Subcutaneous preadipocyte (primary cell): ENCODE data around the gene ZAR1. TPM values are rescaled to one million over a fixed set of nuclear protein-coding genes. Genes with fewer than 3 reads are reported as not detected.

Experiments used
- total RNA-seq: library from RNA; depleted of rRNA; stranded (reverse); fragments of >200 nt; gene quantifications from 2 replicates; pipeline ENCODE4 v1.2.3, GENCODE V29; 2012

The ZAR1 gene, protein sequence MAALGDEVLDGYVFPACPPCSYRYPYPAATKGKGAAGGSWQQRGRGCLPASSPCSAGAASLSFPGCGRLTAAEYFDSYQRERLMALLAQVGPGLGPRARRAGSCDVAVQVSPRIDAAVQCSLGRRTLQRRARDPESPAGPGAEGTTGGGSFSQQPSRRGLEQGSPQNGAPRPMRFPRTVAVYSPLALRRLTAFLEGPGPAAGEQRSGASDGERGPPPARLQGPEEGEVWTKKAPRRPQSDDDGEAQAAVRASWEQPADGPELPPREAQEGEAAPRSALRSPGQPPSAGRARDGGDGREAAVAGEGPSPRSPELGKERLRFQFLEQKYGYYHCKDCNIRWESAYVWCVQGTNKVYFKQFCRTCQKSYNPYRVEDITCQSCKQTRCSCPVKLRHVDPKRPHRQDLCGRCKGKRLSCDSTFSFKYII
- not detected in 2 replicates for total RNA-seq

DNA sequence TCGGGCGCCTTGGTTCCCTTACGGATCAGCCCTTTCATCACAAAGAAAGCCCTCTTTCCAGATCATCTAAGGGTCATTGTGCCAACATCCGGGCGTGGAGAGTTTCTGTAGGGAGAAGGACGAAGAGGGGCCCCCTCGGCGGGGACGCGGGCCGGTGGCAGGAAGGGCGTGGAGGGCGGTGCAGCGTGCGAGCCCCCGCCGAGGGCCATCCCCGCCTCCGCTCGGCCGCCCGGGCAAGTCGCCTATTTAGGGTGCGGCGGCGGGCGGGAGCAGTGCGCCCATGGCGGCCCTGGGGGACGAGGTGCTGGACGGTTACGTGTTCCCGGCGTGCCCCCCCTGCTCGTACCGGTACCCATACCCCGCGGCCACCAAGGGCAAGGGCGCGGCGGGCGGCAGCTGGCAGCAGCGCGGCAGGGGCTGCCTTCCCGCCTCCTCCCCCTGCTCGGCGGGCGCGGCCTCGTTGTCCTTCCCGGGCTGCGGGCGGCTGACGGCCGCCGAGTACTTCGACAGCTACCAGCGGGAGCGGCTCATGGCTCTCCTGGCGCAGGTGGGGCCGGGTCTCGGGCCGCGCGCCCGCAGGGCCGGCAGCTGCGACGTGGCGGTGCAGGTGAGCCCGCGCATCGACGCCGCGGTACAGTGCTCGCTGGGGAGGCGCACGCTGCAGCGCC, at the start of gene ZAR1:
Gene ZAR1 (plus strand): TSS at position 241 of the 668 bp plus-strand sequence. CDS start 40 bp downstream, at position 281.

DNA sequence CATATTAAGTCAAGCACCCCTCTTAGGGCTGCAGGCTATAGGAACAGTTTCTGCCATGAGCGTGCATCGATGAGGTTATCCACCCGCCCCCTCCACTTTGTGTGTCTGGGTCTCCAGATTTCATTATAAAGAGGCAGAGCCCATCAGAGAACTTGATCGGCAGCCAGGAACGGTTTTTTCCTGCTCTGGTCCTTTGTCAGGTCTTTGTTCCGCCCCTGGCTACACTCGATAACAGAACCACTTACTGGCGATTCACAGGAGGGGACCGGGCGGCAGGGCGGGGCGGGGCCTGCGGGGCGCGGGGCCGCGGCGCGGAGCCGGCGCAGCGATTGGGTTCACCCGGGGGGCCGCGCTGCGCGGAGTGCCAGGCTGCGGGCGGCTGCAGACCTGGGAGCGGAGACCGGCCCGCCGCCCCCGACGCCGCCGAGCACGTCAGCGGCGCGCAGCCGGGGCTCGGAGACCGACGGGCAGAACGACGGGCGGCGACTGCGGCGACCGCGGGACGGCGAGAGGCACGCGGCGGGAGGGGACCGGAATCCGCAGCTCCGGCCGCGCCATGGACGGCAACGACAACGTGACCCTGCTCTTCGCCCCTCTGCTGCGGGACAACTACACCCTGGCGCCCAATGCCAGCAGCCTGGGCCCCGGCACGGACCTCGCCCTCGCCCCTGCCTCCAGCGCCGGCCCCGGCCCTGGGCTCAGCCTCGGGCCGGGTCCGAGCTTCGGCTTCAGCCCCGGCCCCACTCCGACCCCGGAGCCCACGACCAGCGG, 6.9 kb upstream of the ZAR1 start, which contains the start of gene SLC10A4:
Gene SLC10A4 (plus strand): TSS at position 338 of the 771 bp plus-strand sequence. CDS start 219 bp downstream, at position 557.

Other genes starting within 250 kb of the ZAR1 start
- 1.5 and 1.6 TPM in 2 replicates for gene TEC, start 220.4 kb upstream of the ZAR1 start, total RNA-seq
- gene SLAIN2, start 148.7 kb upstream of the ZAR1 start, total RNA-seq = 37.8 and 58.5 TPM in 2 replicates
- gene SLC10A4, start 6.9 kb upstream of the ZAR1 start, total RNA-seq = 0.37 TPM in 1 of 2 replicates, not detected in the other